ENCODE measurements around the gene KCNMB2.

GRCh38 chr3:178823591-178824246 is 287.5 kb downstream of the KCNMB2 start:
- TF ChIP-seq, protein P1, sequence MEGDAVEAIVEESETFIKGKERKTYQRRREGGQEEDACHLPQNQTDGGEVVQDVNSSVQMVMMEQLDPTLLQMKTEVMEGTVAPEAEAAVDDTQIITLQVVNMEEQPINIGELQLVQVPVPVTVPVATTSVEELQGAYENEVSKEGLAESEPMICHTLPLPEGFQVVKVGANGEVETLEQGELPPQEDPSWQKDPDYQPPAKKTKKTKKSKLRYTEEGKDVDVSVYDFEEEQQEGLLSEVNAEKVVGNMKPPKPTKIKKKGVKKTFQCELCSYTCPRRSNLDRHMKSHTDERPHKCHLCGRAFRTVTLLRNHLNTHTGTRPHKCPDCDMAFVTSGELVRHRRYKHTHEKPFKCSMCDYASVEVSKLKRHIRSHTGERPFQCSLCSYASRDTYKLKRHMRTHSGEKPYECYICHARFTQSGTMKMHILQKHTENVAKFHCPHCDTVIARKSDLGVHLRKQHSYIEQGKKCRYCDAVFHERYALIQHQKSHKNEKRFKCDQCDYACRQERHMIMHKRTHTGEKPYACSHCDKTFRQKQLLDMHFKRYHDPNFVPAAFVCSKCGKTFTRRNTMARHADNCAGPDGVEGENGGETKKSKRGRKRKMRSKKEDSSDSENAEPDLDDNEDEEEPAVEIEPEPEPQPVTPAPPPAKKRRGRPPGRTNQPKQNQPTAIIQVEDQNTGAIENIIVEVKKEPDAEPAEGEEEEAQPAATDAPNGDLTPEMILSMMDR (IDR thresholded peaks at IDR 0.05), result no peak
- TF ChIP-seq POLR2AphosphoS5 (IDR thresholded peaks at IDR 0.05) (no peak), POLR2A (IDR thresholded peaks at IDR 0.05) (no peak), EP300 (IDR thresholded peaks at IDR 0.05) (no peak)

Data from stomach (tissue), 4 donors.